WTC11 (cell line): ENCODE results near the gene HTATIP2.

Experiments
- CTCF ChIP-seq: fragments of 200-600 bp; IDR thresholded peaks from 2 replicates; pipeline ENCODE4 v1.8.0; 2022; ENCODE audit warnings: antibody characterized with exemption
- PRDM15 ChIP-seq: sonication (generic); formaldehyde crosslinking; IDR thresholded peaks from 2 replicates; pipeline ENCODE4 v1.8.0; 2022; ENCODE audit warnings: missing genetic modification reagents
- SMAD3 ChIP-seq: sonication (generic); formaldehyde crosslinking; IDR thresholded peaks from 2 replicates; pipeline ENCODE4 v1.8.0; 2022; ENCODE audit warnings: missing genetic modification reagents, mild to moderate bottlenecking, borderline replicate concordance
- SOX15 ChIP-seq: fragments of 250-450 bp; sonication (Bioruptor Pico); IDR thresholded peaks from 2 replicates; pipeline ENCODE4 v1.9.0; 2021; ENCODE audit warnings: mild to moderate bottlenecking

- no peak for TF ChIP-seq SMAD3 (CRISPR knock-in tag)
- no peak for TF ChIP-seq PRDM15
- TF ChIP-seq SOX15 (CRISPR knock-in tag), result no peak
- no peak for TF ChIP-seq CTCF
Measured at GRCh38 chr11:20357150-20357549, 6.4 kb upstream of the HTATIP2 start.
